Heart left ventricle (tissue), 16 donors: ENCODE measurements around the gene PLEKHG3. TPM values are rescaled to one million over a fixed set of nuclear protein-coding genes. Genes with fewer than 3 reads are reported as not detected.
A peak's percentile ranks its signal among the peaks of the same experiment; 100 is the strongest.

ENCODE experiments used
- ATAC-seq, 4 donors: fragments of 200-7000 bp; cut with Tn5 transposase; one replicate each; pipeline ENCODE4 v1.9.1; 2020 to 2022; ENCODE audit warnings: moderate library complexity in 4 of 4, mild to moderate bottlenecking in 3 of 4, moderate number of reproducible peaks in 1 of 4
- DNase-seq, 5 donors: peaks; one replicate each; pipeline ENCODE4 v3.0.0-alpha.2; 2020
- H3K27ac ChIP-seq, 12 donors: fragments of 200-600 bp; sonication (generic) in 4 of 12; one replicate each; pipeline versions ENCODE4 v1.5.0 to v1.8.0; 2016 to 2022; ENCODE audit warnings: mild to moderate bottlenecking in 2 of 12
- H3K27me3 ChIP-seq, 9 donors: fragments of 200-600 bp; sonication (generic) in 2 of 9; one replicate each; pipeline versions ENCODE4 v1.5.1 to v1.8.0; 2016 to 2022; ENCODE audit warnings: mild to moderate bottlenecking in 3 of 9
- H3K36me3 ChIP-seq, 9 donors: fragments of 200-600 bp; sonication (generic) in 2 of 9; one replicate each; pipeline versions ENCODE4 v1.5.0 to v1.8.0; 2018 to 2022; ENCODE audit warnings: mild to moderate bottlenecking in 2 of 9
- H3K4me1 ChIP-seq, 12 donors: fragments of 200-600 bp; sonication (generic) in 4 of 12; one replicate each; pipeline versions ENCODE4 v1.5.0 to v1.8.0; 2016 to 2022; ENCODE audit warnings: mild to moderate bottlenecking in 3 of 12
- H3K4me3 ChIP-seq, 12 donors: fragments of 200-600 bp; sonication (generic) in 4 of 12; one replicate each; pipeline versions ENCODE4 v1.5.0 to v1.8.0; 2017 to 2022; ENCODE audit warnings: mild to moderate bottlenecking in 9 of 12, moderate library complexity in 4 of 12
- H3K9me3 ChIP-seq, 12 donors: fragments of 200-600 bp; sonication (generic) in 4 of 12; one replicate each; pipeline versions ENCODE4 v1.5.0 to v1.8.0; 2016 to 2022; ENCODE audit warnings: mild to moderate bottlenecking in 1 of 12
- POLR2A ChIP-seq, 2 donors: fragments of 450-650 bp; IDR thresholded peaks; one replicate each; pipeline ENCODE4 v1.6.1; 2017; ENCODE audit warnings: antibody characterized with exemption in 2 of 2, mild to moderate bottlenecking in 2 of 2, moderate library complexity in 2 of 2
- WGBS, 4 donors: extraction: QIAGEN DNeasy Blood & Tissue Kit in 2 of 4; methylation state at CpG; one replicate each; pipeline versions ENCODE4 v1.1.5 to v1.1.7; 2013 to 2018; 5-methylcytosine and 5-hydroxymethylcytosine counted together
- intact Hi-C, 10 donors: fragments of 100-400 bp; cut with DNase I; formaldehyde crosslinking; loops; one replicate each; pipeline versions ENCODE4 v1.11.1 to v1.14.2; 2022
- polyA plus RNA-seq, 2 donors: library from polyadenylated mRNA; stranded (reverse); fragments of 200-250 nt; gene quantifications; one replicate each; pipeline ENCODE4 v1.2.3, GENCODE V29; 2013
- total RNA-seq, 9 donors: library from RNA; depleted of rRNA in 2 of 9; stranded (reverse); fragments of >200 nt in 2 of 9; fragmentation: NEBNext Ultra II Directional in 3 of 9; extraction: Animal tissue kit (Norgen Biotek cat#: 25700) in 3 of 9; gene quantifications; one replicate each; pipeline versions ENCODE4 v1.1.0 to v1.2.4, GENCODE V29; 2016 to 2023
- TF ChIP-seq, protein P1 (sequence below), 12 donors: fragments of 200-600 bp; sonication (generic) in 4 of 12; IDR thresholded peaks; one replicate each; pipeline versions ENCODE4 v1.5.0 to v1.8.0; 2018 to 2022; ENCODE audit warnings: antibody characterized with exemption in 12 of 12, mild to moderate bottlenecking in 5 of 12
- donor health status: ischemic (EF 13 %, LVEDD 7.1; RV severe dilation, severe dysfunction).
- donor health status: healthy with polysubstance abuse.
- donor health status: DM: no; HTN: yes; CAD: no.
- donor health status: DM: no; HTN: no; CAD: no.
- donor health status: ischemic (EF 25% LVEDD 6.9; RV normal size, moderate dysfunction).
- donor health status: ischemic (EF 25% LVEDD 5.7; RV mildly dilated, moderate dysfunction).
- donor health status: healthy.
- donor health status: DM: yes; HTN: yes; CAD: no.
- donor health status: ischemic (EF 35%, LVEDD 5.7; RV mildly dilated, moderate dysfunction).
- donor health status: nonischemic (EF 11% LVEDD 7.7; RV severe dilation, severe dysfunction).
- donor health status: DM: yes; HTN: yes; CAD: no.
- donor health status: PGD.
- donor health status: ischemic (EF 29% LVEDD 5.4; RV normal size, mild dysfunction).
- donor health status: nonischemic (EF 23%, LVEDD 6.1; RV moderate dilation, normal function).

Gene PLEKHG3
- total and polyA plus RNA-seq, 11 donors, result 7.0 to 34.3 (median 17.8) TPM

GRCh38 chr14:64730681-64731080 lies 26.5 kb downstream of the PLEKHG3 start:
- intact Hi-C loops, result no loop called here
- DNase-seq (peak in 2 of 5 donors; percentile 9 to 25), ATAC-seq (no peak)
- Histone ChIP-seq H3K4me1 (peaks cover 0 to 36% (median 13%) of the 10 kb centered on the region in 12 donors), H3K36me3 (peaks cover 0 to 67% (median 52%) of the 10 kb centered on the region in 9 donors), H3K27me3 (no peaks in the 10 kb centered on the region), H3K4me3 (no peak overlapping the region), H3K9me3 (no peaks in the 10 kb centered on the region), H3K27ac (no peak overlapping the region)
- TF ChIP-seq, protein P1, sequence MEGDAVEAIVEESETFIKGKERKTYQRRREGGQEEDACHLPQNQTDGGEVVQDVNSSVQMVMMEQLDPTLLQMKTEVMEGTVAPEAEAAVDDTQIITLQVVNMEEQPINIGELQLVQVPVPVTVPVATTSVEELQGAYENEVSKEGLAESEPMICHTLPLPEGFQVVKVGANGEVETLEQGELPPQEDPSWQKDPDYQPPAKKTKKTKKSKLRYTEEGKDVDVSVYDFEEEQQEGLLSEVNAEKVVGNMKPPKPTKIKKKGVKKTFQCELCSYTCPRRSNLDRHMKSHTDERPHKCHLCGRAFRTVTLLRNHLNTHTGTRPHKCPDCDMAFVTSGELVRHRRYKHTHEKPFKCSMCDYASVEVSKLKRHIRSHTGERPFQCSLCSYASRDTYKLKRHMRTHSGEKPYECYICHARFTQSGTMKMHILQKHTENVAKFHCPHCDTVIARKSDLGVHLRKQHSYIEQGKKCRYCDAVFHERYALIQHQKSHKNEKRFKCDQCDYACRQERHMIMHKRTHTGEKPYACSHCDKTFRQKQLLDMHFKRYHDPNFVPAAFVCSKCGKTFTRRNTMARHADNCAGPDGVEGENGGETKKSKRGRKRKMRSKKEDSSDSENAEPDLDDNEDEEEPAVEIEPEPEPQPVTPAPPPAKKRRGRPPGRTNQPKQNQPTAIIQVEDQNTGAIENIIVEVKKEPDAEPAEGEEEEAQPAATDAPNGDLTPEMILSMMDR (IDR thresholded peaks at IDR 0.05), result no peak
- no peak for TF ChIP-seq POLR2A (IDR thresholded peaks at IDR 0.05)
- WGBS, 4 donors, result 94 to 96% (median 95%) methylated on average over 10 to 12 of the region's 12 CpGs

DNA sequence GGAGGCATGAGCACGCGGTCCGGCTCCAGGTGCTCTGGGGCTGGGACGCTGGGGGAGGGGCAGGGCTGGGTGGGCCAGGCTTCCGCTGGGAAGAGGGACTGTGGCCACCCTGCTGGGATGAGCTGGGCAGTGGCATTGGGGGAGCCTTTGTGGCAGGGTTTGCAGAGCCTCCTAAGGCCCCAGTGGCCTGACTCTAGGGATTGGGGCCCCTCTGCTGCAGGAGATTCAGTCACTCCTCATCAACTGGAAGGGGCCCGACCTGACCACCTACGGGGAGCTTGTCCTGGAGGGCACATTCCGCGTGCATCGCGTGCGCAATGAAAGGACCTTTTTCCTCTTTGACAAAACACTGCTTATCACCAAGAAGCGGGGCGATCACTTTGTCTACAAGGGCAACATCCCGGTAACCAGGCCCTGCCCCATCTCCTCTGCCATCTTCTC lies 26.9 kb downstream of the PLEKHG3 start:
- no peak overlapping the region for H3K27ac ChIP-seq
- WGBS, 4 donors, result 92 to 96% (median 95%) methylated on average over 15 of the region's 15 CpGs
- H3K36me3 ChIP-seq, result peaks cover 0 to 72% (median 57%) of the 10 kb centered on the region in 9 donors
- H3K9me3 ChIP-seq, result no peaks in the 10 kb centered on the region
- ATAC-seq, result no peak
- TF ChIP-seq POLR2A (IDR thresholded peaks at IDR 0.05), result no peak
- TF ChIP-seq, protein P1 (IDR thresholded peaks at IDR 0.05), result no peak
- H3K27me3 ChIP-seq, result no peaks in the 10 kb centered on the region
- peak in 2 of 5 donors; percentile 14 to 18 for DNase-seq
- intact Hi-C loops, result no loop called here
- no peak overlapping the region for H3K4me3 ChIP-seq
- H3K4me1 ChIP-seq, result peaks cover 0 to 31% (median 10%) of the 10 kb centered on the region in 12 donors

GRCh38 chr14:64732066-64732465 lies 27.8 kb downstream of the PLEKHG3 start:
- DNase-seq, result peak in 1 of 5 donors; percentile 7
- WGBS, 4 donors, result 92 to 98% (median 95%) methylated on average over 4 of the region's 4 CpGs
- Histone ChIP-seq H3K27me3 (no peaks in the 10 kb centered on the region), H3K4me1 (peaks cover 0 to 24% (median 8%) of the 10 kb centered on the region in 12 donors), H3K27ac (no peak overlapping the region), H3K36me3 (peaks cover 0 to 81% (median 64%) of the 10 kb centered on the region in 9 donors), H3K9me3 (no peaks in the 10 kb centered on the region), H3K4me3 (no peak overlapping the region)
- ATAC-seq, result no peak
- TF ChIP-seq, protein P1 (IDR thresholded peaks at IDR 0.05), result no peak
- no peak for TF ChIP-seq POLR2A (IDR thresholded peaks at IDR 0.05)
- intact Hi-C loops, result no loop called here

DNA sequence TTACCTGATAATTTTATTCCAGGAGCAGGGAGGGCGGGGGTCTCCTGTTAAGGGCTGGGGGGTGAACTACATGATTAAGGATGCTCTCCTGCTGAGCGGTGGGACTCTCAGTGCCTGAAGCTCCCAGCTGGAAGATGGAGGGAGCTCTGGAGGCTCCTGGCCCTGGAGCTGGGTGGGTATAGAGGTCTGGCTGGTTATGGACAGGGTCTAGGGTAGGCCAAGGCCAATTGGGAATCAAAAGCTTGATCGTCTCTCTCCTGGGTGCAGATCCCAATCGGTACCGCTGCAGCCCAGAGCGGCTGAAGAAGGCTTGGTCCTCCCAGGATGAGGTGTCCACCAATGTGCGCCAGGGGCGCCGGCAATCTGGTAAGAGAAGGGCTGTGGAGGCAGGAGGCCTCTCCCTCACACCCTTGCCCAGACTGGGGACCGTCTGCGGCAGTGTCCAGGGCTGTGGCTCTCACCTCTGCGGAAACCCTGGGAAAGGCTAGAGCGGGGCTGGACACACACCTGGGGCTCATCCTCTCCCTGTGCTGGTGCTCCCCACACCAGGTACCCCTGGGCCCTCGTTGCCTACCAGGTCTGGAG lies 28.4 kb downstream of the PLEKHG3 start:
- peak in 2 of 5 donors; percentile 10 to 23 for DNase-seq
- Histone ChIP-seq H3K36me3 (peaks cover 0 to 85% (median 65%) of the 10 kb centered on the region in 9 donors), H3K4me3 (no peak overlapping the region), H3K4me1 (peaks cover 0 to 24% (median 8%) of the 10 kb centered on the region in 12 donors), H3K9me3 (no peaks in the 10 kb centered on the region), H3K27ac (no peak overlapping the region), H3K27me3 (no peaks in the 10 kb centered on the region)
- TF ChIP-seq, protein P1 (IDR thresholded peaks at IDR 0.05), result no peak
- no peak for TF ChIP-seq POLR2A (IDR thresholded peaks at IDR 0.05)
- 92 to 97% (median 95%) methylated on average over 14 of the region's 14 CpGs for WGBS, 4 donors
- intact Hi-C loops, result no loop called here
- no peak for ATAC-seq
